GM12892 (cell line): Measurements from ENCODE around the gene VPS51.

Experiments used
- POLR2A ChIP-seq: IDR thresholded peaks from 2 replicates; pipeline ENCODE4 v1.6.1; 2011; ENCODE audit warnings: low read depth, low read length, control low read depth
- POLR2AphosphoS5 ChIP-seq: IDR thresholded peaks from 2 replicates; pipeline ENCODE4 v1.6.1; 2011; ENCODE audit warnings: low read depth, low read length, control low read depth
- TAF1 ChIP-seq: IDR thresholded peaks from 2 replicates; pipeline ENCODE4 v1.6.1; 2011; ENCODE audit warnings: low read depth, mild to moderate bottlenecking, control low read depth, low read length, borderline replicate concordance

- TF ChIP-seq POLR2AphosphoS5 (no peak), POLR2A (no peak), TAF1 (no peak)
Observed at GRCh38 chr11:65059959-65060824, 35.8 kb upstream of the VPS51 start.
